ENCODE data around the gene ERBB2.

ERBB2 gene

GRCh38 chr17:39774047-39774446, 74.2 kb downstream of the ERBB2 start:
- no peak for DNase-seq (ENCODE audit: low read depth)
- no peak for TF ChIP-seq CTCF (conservative IDR thresholded peaks at IDR 0.05; ENCODE audit: low read depth, low read length)
- no peak overlapping the region for H3K4me3 ChIP-seq (ENCODE audit: low read length)

GRCh38 chr17:39775031-39775430, 75.2 kb downstream of the ERBB2 start:
- no peak for TF ChIP-seq CTCF (conservative IDR thresholded peaks at IDR 0.05; ENCODE audit: low read depth, low read length)
- DNase-seq (ENCODE audit: low read depth), result no peak
- H3K4me3 ChIP-seq (ENCODE audit: low read length), result no peak overlapping the region

- no peak overlapping the region for H3K4me3 ChIP-seq (ENCODE audit: low read length)
- TF ChIP-seq CTCF (conservative IDR thresholded peaks at IDR 0.05; ENCODE audit: low read depth, low read length), result no peak
- no peak for DNase-seq (ENCODE audit: low read depth)
Observed at GRCh38 chr17:39776252-39776651, 76.4 kb downstream of the ERBB2 start.

- no peak overlapping the region for H3K4me3 ChIP-seq (ENCODE audit: low read length)
Observed at GRCh38 chr17:39777534-39778365, 77.9 kb downstream of the ERBB2 start.

More at GRCh38 chr17:39777534-39778365, 77.9 kb downstream of the ERBB2 start:
- no peak for DNase-seq (ENCODE audit: low read depth)
- no peak for TF ChIP-seq CTCF (conservative IDR thresholded peaks at IDR 0.05; ENCODE audit: low read depth, low read length)

Data from retinal pigment epithelial cell (primary cell).